GM18909 (cell line): Measurements from ENCODE around the gene FOXN1.
"Not testable (repeated sequence)": the region's sequence is repeated elsewhere in the genome, so short reads cannot be mapped to it uniquely, and the experiment has no call there.

Experiments
- ATAC-seq: cut with Tn5 transposase; IDR thresholded peaks from one replicate; pipeline ENCODE4 v1.9.1; 2021; ENCODE audit warnings: mild to moderate bottlenecking; ENCODE audit not compliant: unreplicated experiment, poor library complexity

Gene FOXN1

GRCh38 chr17:28567604-28568003, 61.5 kb downstream of the FOXN1 start:
- ATAC-seq, result no peak

GRCh38 chr17:28569446-28569845, 63.3 kb downstream of the FOXN1 start:
- no peak for ATAC-seq

GRCh38 chr17:28570716-28571360, 64.7 kb downstream of the FOXN1 start:
- peak; percentile 21 for ATAC-seq

- peak; percentile 90 for ATAC-seq
These were observed 65.4 kb downstream of the FOXN1 start, which contains the start of gene PIGS for GRCh38 chr17:28571361-28572122. PIGS (minus strand) TSS chr17:28571524; CDS start chr17:28571496, 28 bp downstream.

- ATAC-seq, result no peak
These were observed 66.3 kb downstream of the FOXN1 start for GRCh38 chr17:28572259-28573039.

- ATAC-seq, result no peak
These were observed 66.9 kb downstream of the FOXN1 start for GRCh38 chr17:28573040-28573380.

- ATAC-seq, result no peak
These were observed 67.4 kb downstream of the FOXN1 start for GRCh38 chr17:28573521-28573920.

GRCh38 chr17:28573966-28574480, 67.9 kb downstream of the FOXN1 start:
- ATAC-seq, result no peak

GRCh38 chr17:28574526-28574925, 68.4 kb downstream of the FOXN1 start:
- ATAC-seq, result no peak

- no peak for ATAC-seq
These were observed 69.1 kb downstream of the FOXN1 start for GRCh38 chr17:28575126-28575795.

GRCh38 chr17:28576016-28576415, 69.9 kb downstream of the FOXN1 start:
- ATAC-seq, result not testable (repeated sequence)

- ATAC-seq, result peak; percentile 84
These were observed 70.8 kb downstream of the FOXN1 start, which contains the start of gene ALDOC for GRCh38 chr17:28576758-28577465. ALDOC (minus strand) TSS chr17:28576895; CDS start chr17:28575532, 1,363 bp downstream.

- ATAC-seq, result no peak
These were observed 71.3 kb downstream of the FOXN1 start for GRCh38 chr17:28577466-28577824.

- ATAC-seq, result no peak
These were observed 72.4 kb downstream of the FOXN1 start for GRCh38 chr17:28578246-28579195.

- no peak for ATAC-seq
These were observed 73.4 kb downstream of the FOXN1 start for GRCh38 chr17:28579526-28579925.

- ATAC-seq, result no peak
These were observed 74.8 kb downstream of the FOXN1 start for GRCh38 chr17:28580959-28581358.

- ATAC-seq, result no peak
These were observed 76.4 kb downstream of the FOXN1 start for GRCh38 chr17:28582513-28582912.

- ATAC-seq, result no peak
These were observed 78.3 kb downstream of the FOXN1 start for GRCh38 chr17:28584434-28584833.

- ATAC-seq, result no peak
These were observed 79.7 kb downstream of the FOXN1 start for GRCh38 chr17:28585851-28586250.
